ENCODE results near the gene ZBTB8OS. TPM values are rescaled to one million over a fixed set of nuclear protein-coding genes. Genes with fewer than 3 reads are reported as not detected.

Gene ZBTB8OS
- polyA plus RNA-seq, 1 donor from 2014 or later = 96.7 TPM

DNA sequence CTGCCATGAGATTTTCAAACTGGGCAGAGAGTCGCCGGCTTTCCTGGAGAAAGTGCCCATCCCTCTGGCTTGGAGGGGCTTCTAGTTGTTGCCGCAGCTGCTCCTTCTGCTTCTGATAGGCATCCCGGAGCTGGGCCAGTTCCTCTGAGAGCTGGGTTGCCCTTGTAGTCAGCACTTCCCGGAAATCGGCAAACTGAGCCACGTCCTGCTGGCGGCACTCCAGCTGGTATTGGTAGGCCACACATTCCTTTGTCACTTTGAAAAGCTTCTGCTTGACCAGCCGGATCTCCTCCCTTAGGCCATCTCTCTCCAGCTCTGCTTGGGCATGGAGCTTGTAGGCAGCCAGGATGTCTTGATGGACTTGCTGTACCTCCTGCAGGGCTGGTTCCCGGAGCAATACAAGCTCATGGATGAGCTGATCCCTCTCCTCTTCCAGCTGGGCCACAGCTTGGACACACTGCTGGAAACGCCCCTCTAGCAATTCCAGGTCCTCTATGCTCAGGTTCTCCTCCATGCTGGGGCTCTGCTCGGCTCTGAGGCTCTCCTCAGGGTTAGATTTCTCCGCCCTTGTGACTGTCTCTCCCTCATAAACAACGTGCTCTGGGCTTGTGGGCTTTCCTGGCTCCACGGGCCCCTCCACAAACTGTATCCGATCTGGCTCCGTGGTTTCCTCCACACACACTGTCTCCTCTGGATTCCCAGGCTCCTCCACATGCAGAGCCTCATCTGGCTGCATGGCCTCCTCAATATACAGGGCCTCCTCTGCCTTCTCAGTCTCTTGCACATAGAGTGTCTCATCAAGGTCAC is 45.0 kb upstream of the ZBTB8OS start:
- no peaks in the 10 kb centered on the region for H3K9me2 ChIP-seq (ENCODE audit: insufficient read depth, low read length)
- H3K36me3 ChIP-seq (ENCODE audit: insufficient read depth, low read length) = no peaks in the 10 kb centered on the region
- H3K4me2 ChIP-seq (ENCODE audit: low read length) = no peak overlapping the region
- no peak overlapping the region for H2AFZ ChIP-seq (ENCODE audit: low read depth, low read length)
- no peaks in the 10 kb centered on the region for H3K79me2 ChIP-seq (replicated peaks; ENCODE audit: insufficient read depth, low read length)
- no peak overlapping the region for H3K27ac ChIP-seq (ENCODE audit: low read length)
- H3K27me3 ChIP-seq (ENCODE audit: insufficient read depth, low read depth, low read length) = no peaks in the 10 kb centered on the region
- H3F3A ChIP-seq (ENCODE audit: insufficient read depth, low read length, poor library complexity, severe bottlenecking) = no peaks in the 10 kb centered on the region
- no peaks in the 10 kb centered on the region for H4K20me1 ChIP-seq (ENCODE audit: insufficient read depth)
- H3K4me3 ChIP-seq (ENCODE audit: low read length) = no peak overlapping the region
- no peak overlapping the region for H3K9ac ChIP-seq (ENCODE audit: low read length)
- TF ChIP-seq MXI1 (conservative IDR thresholded peaks at IDR 0.05; ENCODE audit: poor library complexity, severe bottlenecking) = no peak
- TF ChIP-seq TAF1 (IDR thresholded peaks at IDR 0.05; ENCODE audit: low read depth) = no peak
- TF ChIP-seq, protein P1, sequence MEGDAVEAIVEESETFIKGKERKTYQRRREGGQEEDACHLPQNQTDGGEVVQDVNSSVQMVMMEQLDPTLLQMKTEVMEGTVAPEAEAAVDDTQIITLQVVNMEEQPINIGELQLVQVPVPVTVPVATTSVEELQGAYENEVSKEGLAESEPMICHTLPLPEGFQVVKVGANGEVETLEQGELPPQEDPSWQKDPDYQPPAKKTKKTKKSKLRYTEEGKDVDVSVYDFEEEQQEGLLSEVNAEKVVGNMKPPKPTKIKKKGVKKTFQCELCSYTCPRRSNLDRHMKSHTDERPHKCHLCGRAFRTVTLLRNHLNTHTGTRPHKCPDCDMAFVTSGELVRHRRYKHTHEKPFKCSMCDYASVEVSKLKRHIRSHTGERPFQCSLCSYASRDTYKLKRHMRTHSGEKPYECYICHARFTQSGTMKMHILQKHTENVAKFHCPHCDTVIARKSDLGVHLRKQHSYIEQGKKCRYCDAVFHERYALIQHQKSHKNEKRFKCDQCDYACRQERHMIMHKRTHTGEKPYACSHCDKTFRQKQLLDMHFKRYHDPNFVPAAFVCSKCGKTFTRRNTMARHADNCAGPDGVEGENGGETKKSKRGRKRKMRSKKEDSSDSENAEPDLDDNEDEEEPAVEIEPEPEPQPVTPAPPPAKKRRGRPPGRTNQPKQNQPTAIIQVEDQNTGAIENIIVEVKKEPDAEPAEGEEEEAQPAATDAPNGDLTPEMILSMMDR (IDR thresholded peaks at IDR 0.05; ENCODE audit: poor library complexity, severe bottlenecking) = no peak
- H3K9me3 ChIP-seq (ENCODE audit: low read length) = no peaks in the 10 kb centered on the region

DNA sequence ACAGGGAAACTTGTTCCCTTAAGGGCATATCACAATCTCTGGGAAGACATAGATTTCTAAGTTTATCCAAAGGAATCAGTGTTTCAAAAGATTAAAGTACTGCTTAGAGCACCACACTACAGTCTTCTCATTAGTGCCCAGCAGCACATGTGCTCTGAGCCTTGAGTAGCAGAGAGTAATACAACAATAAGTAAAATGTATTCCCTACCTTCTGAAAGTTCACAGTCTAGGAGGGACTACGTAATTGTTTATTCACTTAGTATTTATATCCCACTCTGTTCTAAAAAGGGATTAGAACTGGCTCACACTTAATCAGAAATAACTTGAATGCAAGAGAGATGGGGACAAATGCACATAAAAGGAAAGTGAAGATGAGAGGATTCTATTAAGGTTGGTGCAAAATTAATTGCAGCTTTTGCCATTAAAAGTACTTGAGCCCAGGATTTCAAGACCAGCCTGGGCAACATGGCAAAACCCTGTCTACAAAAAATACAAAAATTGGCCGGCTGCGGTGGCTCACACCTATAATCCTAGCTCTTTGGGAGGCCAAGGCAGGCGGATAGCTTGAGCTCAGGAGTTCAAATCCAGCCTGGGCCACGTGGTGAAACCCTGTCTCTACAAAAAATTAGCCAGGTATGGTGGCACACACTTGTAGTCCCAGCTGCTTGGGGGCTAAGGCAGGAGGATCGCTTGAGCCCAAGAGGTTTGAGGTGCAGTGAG is 43.3 kb upstream of the ZBTB8OS start:
- Histone ChIP-seq H3K36me3 (ENCODE audit: insufficient read depth, low read length) (no peaks in the 10 kb centered on the region), H2AFZ (ENCODE audit: low read depth, low read length) (no peak overlapping the region), H3K27ac (ENCODE audit: low read length) (no peak overlapping the region), H3K9me2 (ENCODE audit: insufficient read depth, low read length) (no peaks in the 10 kb centered on the region), H3K9ac (ENCODE audit: low read length) (no peak overlapping the region), H3K4me3 (ENCODE audit: low read length) (no peak overlapping the region), H3F3A (ENCODE audit: insufficient read depth, low read length, poor library complexity, severe bottlenecking) (no peaks in the 10 kb centered on the region), H3K79me2 (replicated peaks; ENCODE audit: insufficient read depth, low read length) (no peaks in the 10 kb centered on the region), H4K20me1 (ENCODE audit: insufficient read depth) (no peaks in the 10 kb centered on the region), H3K4me2 (ENCODE audit: low read length) (no peak overlapping the region), H3K9me3 (ENCODE audit: low read length) (no peaks in the 10 kb centered on the region), H3K27me3 (ENCODE audit: insufficient read depth, low read depth, low read length) (no peaks in the 10 kb centered on the region)
- TF ChIP-seq POLR2AphosphoS5 (IDR thresholded peaks at IDR 0.05) = no peak
- TF ChIP-seq, protein P2, sequence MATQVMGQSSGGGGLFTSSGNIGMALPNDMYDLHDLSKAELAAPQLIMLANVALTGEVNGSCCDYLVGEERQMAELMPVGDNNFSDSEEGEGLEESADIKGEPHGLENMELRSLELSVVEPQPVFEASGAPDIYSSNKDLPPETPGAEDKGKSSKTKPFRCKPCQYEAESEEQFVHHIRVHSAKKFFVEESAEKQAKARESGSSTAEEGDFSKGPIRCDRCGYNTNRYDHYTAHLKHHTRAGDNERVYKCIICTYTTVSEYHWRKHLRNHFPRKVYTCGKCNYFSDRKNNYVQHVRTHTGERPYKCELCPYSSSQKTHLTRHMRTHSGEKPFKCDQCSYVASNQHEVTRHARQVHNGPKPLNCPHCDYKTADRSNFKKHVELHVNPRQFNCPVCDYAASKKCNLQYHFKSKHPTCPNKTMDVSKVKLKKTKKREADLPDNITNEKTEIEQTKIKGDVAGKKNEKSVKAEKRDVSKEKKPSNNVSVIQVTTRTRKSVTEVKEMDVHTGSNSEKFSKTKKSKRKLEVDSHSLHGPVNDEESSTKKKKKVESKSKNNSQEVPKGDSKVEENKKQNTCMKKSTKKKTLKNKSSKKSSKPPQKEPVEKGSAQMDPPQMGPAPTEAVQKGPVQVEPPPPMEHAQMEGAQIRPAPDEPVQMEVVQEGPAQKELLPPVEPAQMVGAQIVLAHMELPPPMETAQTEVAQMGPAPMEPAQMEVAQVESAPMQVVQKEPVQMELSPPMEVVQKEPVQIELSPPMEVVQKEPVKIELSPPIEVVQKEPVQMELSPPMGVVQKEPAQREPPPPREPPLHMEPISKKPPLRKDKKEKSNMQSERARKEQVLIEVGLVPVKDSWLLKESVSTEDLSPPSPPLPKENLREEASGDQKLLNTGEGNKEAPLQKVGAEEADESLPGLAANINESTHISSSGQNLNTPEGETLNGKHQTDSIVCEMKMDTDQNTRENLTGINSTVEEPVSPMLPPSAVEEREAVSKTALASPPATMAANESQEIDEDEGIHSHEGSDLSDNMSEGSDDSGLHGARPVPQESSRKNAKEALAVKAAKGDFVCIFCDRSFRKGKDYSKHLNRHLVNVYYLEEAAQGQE (IDR thresholded peaks at IDR 0.05; ENCODE audit: borderline replicate concordance) = no peak
- no peak for TF ChIP-seq TAF1 (IDR thresholded peaks at IDR 0.05; ENCODE audit: low read depth)
- TF ChIP-seq RAD21 (conservative IDR thresholded peaks at IDR 0.05) = no peak
- TF ChIP-seq, protein P1 (IDR thresholded peaks at IDR 0.05; ENCODE audit: poor library complexity, severe bottlenecking) = no peak
- TF ChIP-seq MXI1 (conservative IDR thresholded peaks at IDR 0.05; ENCODE audit: poor library complexity, severe bottlenecking) = no peak
- TF ChIP-seq EZH2 (IDR thresholded peaks at IDR 0.05; ENCODE audit: borderline replicate concordance, insufficient read depth, low read length, poor library complexity, severe bottlenecking) = no peak
- no peak for TF ChIP-seq SMC3 (conservative IDR thresholded peaks at IDR 0.05; ENCODE audit: poor library complexity)

Data from neural cell (in vitro differentiated cells).